GM12878 (cell line): ENCODE data around the gene SPINT2. TPM values are rescaled to one million over a fixed set of nuclear protein-coding genes. Genes with fewer than 3 reads are reported as not detected.

Experiments used
- ASH2L ChIP-seq: fragments of 300-600, 200-600 bp; sonication (generic); IDR thresholded peaks from 2 replicates; pipeline ENCODE4 v1.6.1; 2017; ENCODE audit warnings: low read depth, mild to moderate bottlenecking, borderline replicate concordance
- CEBPB ChIP-seq, 2 experiments: fragments of 150-350 bp in 1 of 2; IDR thresholded peaks; 2 replicates each; pipeline ENCODE4 v1.6.1; 2012 to 2014; ENCODE audit warnings: low read depth in 2 of 2, low read length in 2 of 2, borderline replicate concordance in 1 of 2, inconsistent platforms in 1 of 2
- CREM ChIP-seq: IDR thresholded peaks from 2 replicates; pipeline ENCODE4 v1.6.1; 2014; ENCODE audit warnings: antibody characterized with exemption, low read depth
- DPF2 ChIP-seq: fragments of 450-650 bp; IDR thresholded peaks from 2 replicates; pipeline ENCODE4 v1.6.1; 2017; ENCODE audit warnings: mild to moderate bottlenecking
- EED ChIP-seq: sonication (generic); IDR thresholded peaks from 2 replicates; pipeline ENCODE4 v1.6.1; 2016; ENCODE audit warnings: antibody characterized with exemption, low read depth
- EP300 ChIP-seq, 2 experiments: fragments of 150-350 bp in 1 of 2; IDR thresholded peaks; 2 replicates each; pipeline ENCODE4 v1.6.1; 2011 to 2012; ENCODE audit warnings: low read depth in 2 of 2, low read length in 2 of 2, borderline replicate concordance in 1 of 2, improper control_type of control experiment in 1 of 2, inconsistent platforms in 1 of 2; ENCODE audit not compliant: control insufficient read depth in 1 of 2
- ESRRA ChIP-seq: IDR thresholded peaks from 2 replicates; pipeline ENCODE4 v1.6.1; 2012; ENCODE audit warnings: mild to moderate bottlenecking, low read length, improper control_type of control experiment
- FOXK2 ChIP-seq: fragments of 450-650 bp; IDR thresholded peaks from 2 replicates; pipeline ENCODE4 v1.6.1; 2017; ENCODE audit warnings: mild to moderate bottlenecking, moderate library complexity
- HDGF ChIP-seq: fragments of 450-650 bp; IDR thresholded peaks from 2 replicates; pipeline ENCODE4 v1.6.1; 2016; ENCODE audit warnings: antibody characterized with exemption
- JUND ChIP-seq: IDR thresholded peaks from 2 replicates; pipeline ENCODE4 v1.6.1; 2012; ENCODE audit warnings: low read depth, mild to moderate bottlenecking, low read length, improper control_type of control experiment, moderate library complexity
- KLF5 ChIP-seq: fragments of 450-650 bp; IDR thresholded peaks from 2 replicates; pipeline ENCODE4 v1.6.1; 2014; ENCODE audit warnings: mild to moderate bottlenecking; ENCODE audit not compliant: partially characterized antibody
- MEF2A ChIP-seq: IDR thresholded peaks from 2 replicates; pipeline ENCODE4 v1.6.1; 2011; ENCODE audit warnings: low read depth, mild to moderate bottlenecking, low read length, moderate library complexity; ENCODE audit not compliant: insufficient read depth
- MTA2 ChIP-seq: fragments of 450-650 bp; IDR thresholded peaks from 2 replicates; pipeline ENCODE4 v1.6.1; 2016; ENCODE audit warnings: low read depth, mild to moderate bottlenecking, moderate library complexity
- MXI1 ChIP-seq: fragments of 150-350 bp; IDR thresholded peaks from 2 replicates; pipeline ENCODE4 v1.6.1; 2011; ENCODE audit warnings: low read depth, mild to moderate bottlenecking, inconsistent platforms, low read length, improper control_type of control experiment
- NFIC ChIP-seq: IDR thresholded peaks from 2 replicates; pipeline ENCODE4 v1.6.1; 2012; ENCODE audit warnings: low read depth, mild to moderate bottlenecking, inconsistent platforms, low read length, moderate library complexity
- NR2C1 ChIP-seq: fragments of 450-650 bp; IDR thresholded peaks from 2 replicates; pipeline ENCODE4 v1.6.1; 2017; ENCODE audit warnings: antibody characterized with exemption, mild to moderate bottlenecking, moderate library complexity
- NR2F1 ChIP-seq: fragments of 450-650 bp; conservative IDR thresholded peaks from 2 replicates; pipeline ENCODE4 v1.6.1; 2017; ENCODE audit warnings: mild to moderate bottlenecking
- PAX5 ChIP-seq: IDR thresholded peaks from 2 replicates; pipeline ENCODE4 v1.6.1; 2011; ENCODE audit warnings: low read depth, low read length, borderline replicate concordance
- PRDM15 ChIP-seq: fragments of 450-650 bp; formaldehyde crosslinking; IDR thresholded peaks from 2 replicates; pipeline ENCODE4 v1.4.0; 2020; ENCODE audit warnings: mild to moderate bottlenecking, moderate library complexity
- RAD51 ChIP-seq: fragments of 450-650 bp; IDR thresholded peaks from 2 replicates; pipeline ENCODE4 v1.6.1; 2016; ENCODE audit warnings: moderate library complexity, mild to moderate bottlenecking, inconsistent platforms
- RFX5 ChIP-seq: IDR thresholded peaks from 2 replicates; pipeline ENCODE4 v1.6.1; 2011; ENCODE audit warnings: low read depth, low read length, improper control_type of control experiment
- WRNIP1 ChIP-seq: IDR thresholded peaks from 2 replicates; pipeline ENCODE4 v1.6.1; 2011; ENCODE audit warnings: low read depth, low read length, improper control_type of control experiment, borderline replicate concordance
- YBX1 ChIP-seq: fragments of 450-650 bp; IDR thresholded peaks from 2 replicates; pipeline ENCODE4 v1.6.1; 2016; ENCODE audit warnings: antibody characterized with exemption
- ZNF207 ChIP-seq: fragments of 450-650 bp; IDR thresholded peaks from 2 replicates; pipeline ENCODE4 v1.6.1; 2014; ENCODE audit warnings: antibody characterized with exemption, mild to moderate bottlenecking, borderline replicate concordance
- ZNF687 ChIP-seq: fragments of 450-650 bp; IDR thresholded peaks from 2 replicates; pipeline ENCODE4 v1.6.1; 2017; ENCODE audit warnings: mild to moderate bottlenecking, moderate library complexity
- polyA plus RNA-seq, 11 experiments: library from polyadenylated mRNA; depleted of rRNA in 4 of 11; unstranded in 6 of 11; stranded (reverse) in 5 of 11; fragments of >200 nt; fragmentation: Nextera tagmentation in 4 of 11; fragmentation: Illumina TruSeq in 1 of 11; extraction: Ambion mirVana in 4 of 11; extraction: Trizol in 1 of 11; gene quantifications; 1 replicate in 1 of 11; 2 replicates in 10 of 11; pipeline versions ENCODE4 v1.2.1 to v1.2.3, GENCODE V29; 2011 to 2016; ENCODE audit warnings: inconsistent platforms in 2 of 11, missing spikeins in 2 of 11, low read depth in 1 of 11
- total RNA-seq, 4 experiments: library from RNA; depleted of rRNA in 3 of 4; stranded (reverse); fragments of >200 nt in 3 of 4; fragmentation: Illumina TruSeq in 1 of 4; extraction: Trizol in 1 of 4; gene quantifications; 2 replicates each; pipeline versions ENCODE4 v1.2.1 to v1.2.3, GENCODE V29; 2013 to 2021

Gene SPINT2
- total and polyA plus RNA-seq, 10 of the 15 experiments (the other 5 are each of a cell fraction or from before 2014, with no cell fraction given): 0.15 to 26.5 (median 17.5) TPM

GRCh38 chr19:38336638-38337359, 72.4 kb downstream of the SPINT2 start (continued):
- no peak for TF ChIP-seq KLF5
- no peak for TF ChIP-seq EP300 (IDR thresholded peaks at IDR 0.05; ENCODE audit: borderline replicate concordance in 1 of 2, control insufficient read depth in 1 of 2, low read depth in 2 of 2, low read length in 2 of 2)
- no peak for TF ChIP-seq NFIC
- no peak for TF ChIP-seq MEF2A
- no peak for TF ChIP-seq DPF2
- TF ChIP-seq HDGF: peak; percentile 97
- TF ChIP-seq WRNIP1: no peak
- no peak for TF ChIP-seq RFX5
- TF ChIP-seq RAD51: no peak
- no peak for TF ChIP-seq NR2C1
- no peak for TF ChIP-seq CREM
- no peak for TF ChIP-seq JUND
- TF ChIP-seq ZNF207: no peak
- no peak for TF ChIP-seq EED
- no peak for TF ChIP-seq CEBPB (IDR thresholded peaks at IDR 0.05; ENCODE audit: borderline replicate concordance in 1 of 2, low read depth in 2 of 2, low read length in 2 of 2)
- peak; percentile 40 for TF ChIP-seq FOXK2
- TF ChIP-seq YBX1: no peak
- TF ChIP-seq ESRRA: no peak
- no peak for TF ChIP-seq ZNF687
- TF ChIP-seq ASH2L: no peak
- TF ChIP-seq MXI1: peak; percentile 80; the same call in 1 of the 2 replicates
- TF ChIP-seq PRDM15: no peak
- no peak for TF ChIP-seq NR2F1
- TF ChIP-seq MTA2: peak; percentile 54
- TF ChIP-seq PAX5: peak; percentile 85
